NCI-H2107 treated with DMSO at 0.1 percent for 48 hours (cell line): ENCODE measurements around the gene MOK.

ENCODE experiments used
- DNase-seq: peaks from one replicate; lab custom pipeline; 2025; ENCODE audit not compliant: unreplicated experiment; lab: John Stamatoyannopoulos, UW

The MOK gene

GRCh38 chr14:102208741-102209140 is 96.2 kb downstream of the MOK start:
- no peak for DNase-seq

DNA sequence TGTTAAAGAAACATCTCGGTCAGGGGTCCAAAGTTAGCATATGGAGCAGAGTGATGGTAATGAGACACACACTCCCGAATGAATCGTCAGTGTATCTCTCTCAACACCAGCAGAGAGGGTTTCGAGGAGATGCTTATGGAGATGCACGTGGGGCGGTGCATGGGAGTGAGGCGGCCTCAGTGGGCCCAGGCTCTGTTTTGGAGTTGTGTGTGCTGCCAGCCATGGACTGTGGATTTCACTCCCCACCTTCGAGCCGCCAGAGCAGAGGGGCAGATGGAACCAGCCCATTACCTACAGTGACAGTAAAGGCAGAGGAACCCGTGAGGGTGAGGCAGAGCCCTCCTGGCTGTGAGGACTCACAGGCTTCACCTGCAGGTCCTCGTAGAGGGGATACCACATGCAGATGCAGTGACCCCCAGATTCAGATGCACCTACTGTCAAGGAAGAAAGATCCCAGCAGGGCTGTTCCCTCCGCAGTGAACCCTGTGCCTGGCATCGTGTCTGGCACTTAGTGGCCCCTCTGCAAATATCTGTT is 97.1 kb downstream of the MOK start:
- DNase-seq, result no peak

GRCh38 chr14:102206918-102207317 is 98.0 kb downstream of the MOK start:
- no peak for DNase-seq

DNA sequence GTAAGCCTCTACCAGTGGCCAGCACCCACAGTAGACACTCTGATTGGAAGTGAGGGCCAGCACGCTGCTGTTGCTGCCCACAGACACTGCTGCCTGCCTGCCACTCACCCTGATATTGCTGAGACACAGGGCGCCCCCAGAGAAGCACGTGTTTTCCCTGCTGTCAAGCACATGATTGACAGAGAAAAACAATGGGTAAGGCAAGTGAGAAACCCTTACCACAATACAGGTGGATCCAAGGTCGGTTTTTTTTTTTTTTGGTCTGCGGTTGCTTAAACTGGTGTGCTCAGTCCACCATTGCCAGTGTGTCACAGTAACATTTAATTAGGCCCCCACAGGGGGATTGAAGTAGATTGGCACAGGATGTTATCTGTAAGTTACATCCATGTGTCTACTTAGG is 99.4 kb downstream of the MOK start:
- no peak for DNase-seq

DNA sequence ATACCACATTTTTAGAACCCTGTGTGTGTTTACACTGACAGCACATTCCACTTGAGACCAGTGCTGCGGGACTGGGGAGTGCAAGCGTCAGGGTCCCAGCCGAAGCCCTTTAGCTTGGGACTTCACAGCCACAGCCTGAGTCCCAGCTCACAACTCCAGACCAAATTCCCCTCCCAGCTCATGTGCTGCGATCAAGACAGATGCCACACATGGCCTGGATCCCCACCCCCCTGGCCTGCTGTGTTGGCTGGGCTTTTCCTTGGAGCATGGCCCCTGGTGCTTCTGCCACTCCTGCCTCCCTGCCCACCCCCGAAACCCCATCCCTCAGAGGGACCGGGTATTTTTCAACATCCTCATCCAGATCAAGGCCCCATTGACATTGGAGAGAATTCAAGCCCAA is 101.6 kb downstream of the MOK start:
- no peak for DNase-seq

- no peak for DNase-seq
Observed at GRCh38 chr14:102202944-102203343, 102.0 kb downstream of the MOK start.

DNA sequence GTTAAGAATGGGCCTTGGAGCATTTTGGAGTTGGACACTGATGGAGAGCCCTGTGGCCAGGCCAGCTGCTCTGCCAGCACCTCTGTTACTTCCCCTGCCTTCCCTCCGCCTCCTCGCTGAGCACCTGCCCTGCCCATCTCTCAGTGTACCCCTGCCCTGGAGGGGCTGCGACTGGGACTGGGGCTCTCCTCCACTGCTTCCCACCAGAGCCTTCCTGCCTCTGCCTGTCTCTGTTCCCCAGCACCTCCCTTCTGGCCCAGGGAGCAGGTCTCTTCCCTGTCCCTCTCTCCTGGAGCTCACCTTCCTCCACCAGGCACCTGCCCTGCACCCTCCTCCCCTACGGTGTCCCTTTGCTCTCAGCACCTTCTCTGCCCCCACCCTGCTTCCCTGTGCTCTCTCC is 103.2 kb downstream of the MOK start:
- DNase-seq, result no peak

- DNase-seq, result no peak
Observed at GRCh38 chr14:102201353-102201738, 103.6 kb downstream of the MOK start.

- no peak for DNase-seq
Observed at GRCh38 chr14:102200690-102201352, 104.1 kb downstream of the MOK start.

- no peak for DNase-seq
Observed at GRCh38 chr14:102197317-102197853, 107.6 kb downstream of the MOK start.

- no peak for DNase-seq
Observed at GRCh38 chr14:102196902-102197230, 108.1 kb downstream of the MOK start.

GRCh38 chr14:102196039-102196901 is 108.7 kb downstream of the MOK start:
- DNase-seq, result no peak

GRCh38 chr14:102195446-102195845 is 109.5 kb downstream of the MOK start:
- DNase-seq, result no peak

GRCh38 chr14:102194856-102195255 is 110.1 kb downstream of the MOK start:
- DNase-seq, result no peak

- DNase-seq, result no peak
Observed at GRCh38 chr14:102192840-102193502, 112.0 kb downstream of the MOK start.

DNA sequence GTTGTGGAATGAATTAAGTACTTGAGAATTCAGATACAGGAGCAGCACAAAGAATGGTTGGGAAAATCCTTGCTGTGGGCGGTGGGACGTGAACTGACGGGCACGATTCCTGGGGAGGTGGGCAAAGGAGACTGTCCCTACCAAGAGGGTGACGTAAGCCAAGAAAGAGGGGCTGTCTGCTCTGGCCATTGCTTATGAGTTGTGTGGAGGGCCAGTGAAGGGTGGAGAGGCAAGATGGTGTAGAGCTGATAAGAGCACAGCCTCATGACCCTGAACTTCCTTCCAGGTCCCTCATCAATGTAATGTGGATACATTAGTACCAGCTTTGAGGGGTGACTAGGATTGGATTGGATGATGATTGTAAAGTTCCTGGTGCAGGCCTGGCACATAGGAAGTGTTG is 115.1 kb downstream of the MOK start:
- no peak for DNase-seq

GRCh38 chr14:102188187-102188586 is 116.8 kb downstream of the MOK start:
- no peak for DNase-seq

- no peak for DNase-seq
Observed at GRCh38 chr14:102187568-102188001, 117.4 kb downstream of the MOK start.

- no peak for DNase-seq
Observed at GRCh38 chr14:102187044-102187443, 117.9 kb downstream of the MOK start.

DNA sequence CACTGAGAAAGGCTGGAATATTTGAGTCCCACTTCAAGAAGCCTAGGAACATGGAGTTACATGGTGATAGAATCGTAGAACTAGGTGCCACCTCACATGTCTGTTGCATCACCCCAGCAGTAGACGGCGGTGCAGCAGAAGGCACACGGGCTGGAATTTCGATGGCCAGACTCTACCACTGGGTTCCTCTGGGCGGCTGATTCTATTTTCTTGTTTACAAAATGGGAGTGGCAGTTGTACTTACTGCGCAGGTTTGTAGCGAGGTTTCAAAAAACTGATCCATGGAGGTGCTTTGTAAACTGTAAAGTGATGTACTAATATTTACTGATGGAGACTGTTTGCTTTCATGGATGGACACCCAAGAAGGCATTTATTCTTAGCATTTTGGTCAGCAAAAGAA is 119.6 kb downstream of the MOK start:
- DNase-seq, result no peak

- no peak for DNase-seq
Observed at GRCh38 chr14:102184316-102185035, 120.5 kb downstream of the MOK start.
